ENCODE results near the gene TMPRSS12. TPM values are rescaled to one million over a fixed set of nuclear protein-coding genes. Genes with fewer than 3 reads are reported as not detected.
"Not testable (repeated sequence)": the region's sequence is repeated elsewhere in the genome, so short reads cannot be mapped to it uniquely, and the experiment has no call there.

TMPRSS12 gene
- total and polyA plus RNA-seq, 12 donors, result not detected

GRCh38 chr12:50887191-50887590 is 44.5 kb downstream of the TMPRSS12 start:
- no peaks in the 10 kb centered on the region for H3K36me3 ChIP-seq
- peaks cover 0 to 16% (median 6%) of the 10 kb centered on the region in 11 donors for H3K9me3 ChIP-seq
- H3K4me3 ChIP-seq, result no peak overlapping the region
- DNase-seq (no peak), ATAC-seq (no peak)
- no peaks in the 10 kb centered on the region for H3K4me1 ChIP-seq
- no peak overlapping the region for H3K27ac ChIP-seq
- intact Hi-C loops (cut with DNase I), result no loop called here
- TF ChIP-seq CTCF (IDR thresholded peaks at IDR 0.05), result no peak
- H3K27me3 ChIP-seq, result no peaks in the 10 kb centered on the region
- WGBS, 2 donors, result 73 to 76% methylated on average over 3 of the region's 3 CpGs

GRCh38 chr12:50888666-50889065 is 45.9 kb downstream of the TMPRSS12 start:
- peaks cover 0 to 2% (median 0%) of the 10 kb centered on the region in 11 donors for H3K9me3 ChIP-seq
- ATAC-seq, result no peak
- 85 to 88% methylated on average over 2 of the region's 2 CpGs for WGBS, 2 donors
- H3K36me3 ChIP-seq, result no peaks in the 10 kb centered on the region
- H3K4me1 ChIP-seq, result peaks cover 0 to under 1% (median 0%) of the 10 kb centered on the region in 9 donors
- H3K27ac ChIP-seq, result no peak overlapping the region
- no peak overlapping the region for H3K4me3 ChIP-seq
- DNase-seq, result no peak
- H3K27me3 ChIP-seq, result no peaks in the 10 kb centered on the region
- TF ChIP-seq CTCF (IDR thresholded peaks at IDR 0.05), result no peak
- intact Hi-C loops (cut with DNase I), result no loop called here

- no peak overlapping the region for H3K27ac ChIP-seq
- peaks cover 0 to 15% (median 0%) of the 10 kb centered on the region in 11 donors for H3K9me3 ChIP-seq
- no peaks in the 10 kb centered on the region for H3K36me3 ChIP-seq
- H3K4me1 ChIP-seq, result peaks cover 0 to 9% (median 0%) of the 10 kb centered on the region in 9 donors
- intact Hi-C loops (cut with DNase I), result no loop called here
- no peak for TF ChIP-seq CTCF (IDR thresholded peaks at IDR 0.05)
- ATAC-seq (no peak), DNase-seq (no peak)
- H3K4me3 ChIP-seq, result no peak overlapping the region
- WGBS, 2 donors, result 15 to 19% methylated on average over 3 of the region's 3 CpGs
- H3K27me3 ChIP-seq, result no peaks in the 10 kb centered on the region
Measured at GRCh38 chr12:50894241-50894640, 51.5 kb downstream of the TMPRSS12 start.

- 75 to 87% methylated on average over 4 of the region's 4 CpGs for WGBS, 2 donors
- ATAC-seq (no peak), DNase-seq (no peak)
- H3K36me3 ChIP-seq, result no peaks in the 10 kb centered on the region
- H3K4me1 ChIP-seq, result no peaks in the 10 kb centered on the region
- H3K27me3 ChIP-seq, result no peaks in the 10 kb centered on the region
- H3K27ac ChIP-seq, result no peak overlapping the region
- intact Hi-C loops (cut with DNase I), result loop anchor here in 1 of 10 donors (10.0 kb wide), 1 partner anchor 47 kb away; no protein-coding TSS in a partner anchor
- TF ChIP-seq CTCF (IDR thresholded peaks at IDR 0.05), result no peak
- no peak overlapping the region for H3K4me3 ChIP-seq
- peaks cover 0 to 16% (median 0%) of the 10 kb centered on the region in 11 donors for H3K9me3 ChIP-seq
Measured at GRCh38 chr12:50901685-50902113, 59.0 kb downstream of the TMPRSS12 start.

- intact Hi-C loops (cut with DNase I), result loop anchor here in 1 of 10 donors (10.0 kb wide), 1 partner anchor 54 kb away; no protein-coding TSS in a partner anchor
- not testable (repeated sequence) for ATAC-seq, H3K4me1 ChIP-seq, H3K4me3 ChIP-seq, H3K27ac ChIP-seq, H3K36me3 ChIP-seq, DNase-seq, H3K27me3 ChIP-seq
- peaks cover 0 to 27% (median 16%) of the 10 kb centered on the region in 11 donors for H3K9me3 ChIP-seq
- 90 to 91% methylated on average over 5 of the region's 5 CpGs for WGBS, 2 donors
Measured at GRCh38 chr12:50908479-50908878, 65.8 kb downstream of the TMPRSS12 start.

- H3K4me3 ChIP-seq; H3K27me3 ChIP-seq; H3K36me3 ChIP-seq; intact Hi-C loops (cut with DNase I); H3K4me1 ChIP-seq; DNase-seq; ATAC-seq; H3K27ac ChIP-seq: not testable (repeated sequence)
- 77 to 86% methylated on average over 6 of the region's 6 CpGs for WGBS, 2 donors
- peaks cover 0 to 64% (median 26%) of the 10 kb centered on the region in 11 donors for H3K9me3 ChIP-seq
Measured at GRCh38 chr12:50912361-50912760, 69.6 kb downstream of the TMPRSS12 start.

Data from heart right ventricle (tissue), 16 donors.